OCI-LY1 (cell line): ENCODE data around the gene NPTX2.

ENCODE experiments used
- H2AFZ ChIP-seq: fragments of 200-600 bp; sonication (generic), shearing (Covaris generic); 2 replicates; pipeline ENCODE4 v1.6.0; 2014; ENCODE audit warnings: antibody characterized with exemption, mild to moderate bottlenecking, low read length
- H3F3A ChIP-seq: fragments of 200-600 bp; sonication (generic), shearing (Covaris generic); 2 replicates; pipeline ENCODE4 v1.6.0; 2014; ENCODE audit warnings: mild to moderate bottlenecking, antibody characterized with exemption, low read length, moderate library complexity; ENCODE audit not compliant: insufficient read depth
- H3K27ac ChIP-seq: fragments of 200-600 bp; sonication (generic); 2 replicates; pipeline ENCODE4 v1.5.1; 2014; ENCODE audit warnings: low read length, mixed run types, mild to moderate bottlenecking, low read depth; ENCODE audit not compliant: poor library complexity, severe bottlenecking
- H3K27me3 ChIP-seq: fragments of 200-600 bp; sonication (generic); 2 replicates; pipeline ENCODE4 v1.6.0; 2014; ENCODE audit warnings: antibody characterized with exemption, mild to moderate bottlenecking, low read length, moderate library complexity; ENCODE audit not compliant: insufficient read depth
- H3K36me3 ChIP-seq: fragments of 200-600 bp; sonication (generic); 2 replicates; pipeline ENCODE4 v1.6.1; 2014; ENCODE audit warnings: mild to moderate bottlenecking, antibody characterized with exemption, low read length, moderate library complexity, mixed read lengths; ENCODE audit not compliant: insufficient read depth
- H3K4me1 ChIP-seq: fragments of 200-600 bp; sonication (generic); 2 replicates; pipeline ENCODE4 v1.5.1; 2014; ENCODE audit warnings: mild to moderate bottlenecking, low read length, moderate library complexity; ENCODE audit not compliant: insufficient read depth, severe bottlenecking
- H3K4me2 ChIP-seq: fragments of 200-600 bp; sonication (generic), shearing (Covaris generic); 2 replicates; pipeline ENCODE4 v1.6.1; 2014; ENCODE audit warnings: low read length
- H3K4me3 ChIP-seq: fragments of 200-600 bp; sonication (generic); 2 replicates; pipeline ENCODE4 v1.5.1; 2014; ENCODE audit warnings: low read length, low read depth, mild to moderate bottlenecking, mixed read lengths; ENCODE audit not compliant: poor library complexity, severe bottlenecking
- H3K79me2 ChIP-seq: fragments of 200-600 bp; shearing (Covaris generic); 2 replicates; pipeline ENCODE4 v1.6.1; 2016; ENCODE audit warnings: mixed run types, low read length, mixed read lengths; ENCODE audit not compliant: insufficient read depth
- H3K9ac ChIP-seq: fragments of 200-600 bp; sonication (generic), shearing (Covaris generic); 2 replicates; pipeline ENCODE4 v1.6.1; 2014; ENCODE audit warnings: mild to moderate bottlenecking, low read length, mixed read lengths
- H3K9me2 ChIP-seq: fragments of 200-600 bp; sonication (generic), shearing (Covaris generic); 2 replicates; pipeline ENCODE4 v1.6.1; 2014; ENCODE audit warnings: low read depth, mild to moderate bottlenecking, low read length, mixed read lengths
- H3K9me3 ChIP-seq: fragments of 200-600 bp; shearing (Covaris generic); 2 replicates; pipeline ENCODE4 v1.6.1; 2014; ENCODE audit warnings: low read length, mixed read lengths
- H4K20me1 ChIP-seq: fragments of 200-600 bp; sonication (generic), shearing (Covaris generic); 2 replicates; pipeline ENCODE4 v1.6.0; 2016; ENCODE audit warnings: mild to moderate bottlenecking, low read length; ENCODE audit not compliant: insufficient read depth
- CTCF ChIP-seq: fragments of 200-600 bp; sonication (generic), shearing (Covaris generic); IDR thresholded peaks from 2 replicates; pipeline ENCODE4 v1.5.1; 2017; ENCODE audit warnings: mild to moderate bottlenecking, antibody characterized with exemption, low read length, moderate library complexity, mixed read lengths
- EZH2 ChIP-seq: fragments of 200-600 bp; sonication (generic), shearing (Covaris generic); IDR thresholded peaks from 2 replicates; pipeline ENCODE4 v1.8.0; 2017; ENCODE audit warnings: borderline replicate concordance, mixed run types, mild to moderate bottlenecking, antibody characterized with exemption, low read length, moderate library complexity, mixed read lengths

Gene NPTX2

GRCh38 chr7:98603399-98603788 is 13.7 kb upstream of the NPTX2 start:
- no peaks in the 10 kb centered on the region for H3K4me1 ChIP-seq
- H3K9ac ChIP-seq: no peak overlapping the region
- H4K20me1 ChIP-seq: no peaks in the 10 kb centered on the region
- no peaks in the 10 kb centered on the region for H3K9me2 ChIP-seq
- no peaks in the 10 kb centered on the region for H3F3A ChIP-seq
- H2AFZ ChIP-seq: no peak overlapping the region
- no peak overlapping the region for H3K4me3 ChIP-seq
- H3K79me2 ChIP-seq: no peaks in the 10 kb centered on the region
- peaks cover 8% of the 10 kb centered on the region; the same call in 1 of the 2 replicates for H3K9me3 ChIP-seq
- no peak for TF ChIP-seq CTCF
- no peak overlapping the region for H3K4me2 ChIP-seq
- H3K27me3 ChIP-seq: no peaks in the 10 kb centered on the region; the same call in none of the 2 replicates
- H3K27ac ChIP-seq: no peak overlapping the region
- no peaks in the 10 kb centered on the region for H3K36me3 ChIP-seq

- Histone ChIP-seq H3K4me2 (no peak overlapping the region), H3K36me3 (no peaks in the 10 kb centered on the region), H3K27me3 (no peaks in the 10 kb centered on the region), H3K79me2 (no peaks in the 10 kb centered on the region), H3K4me1 (peaks cover 3% of the 10 kb centered on the region), H3K27ac (no peak overlapping the region), H3K9me2 (no peaks in the 10 kb centered on the region), H3F3A (no peaks in the 10 kb centered on the region), H3K4me3 (no peak overlapping the region), H2AFZ (no peak overlapping the region), H4K20me1 (no peaks in the 10 kb centered on the region), H3K9ac (no peak overlapping the region), H3K9me3 (no peaks in the 10 kb centered on the region)
- TF ChIP-seq EZH2: no peak
- TF ChIP-seq CTCF: no peak
These were observed 3.3 kb upstream of the NPTX2 start for GRCh38 chr7:98613601-98614425.

- no peaks in the 10 kb centered on the region for H3K9me3 ChIP-seq
- no peaks in the 10 kb centered on the region for H3K36me3 ChIP-seq
- H2AFZ ChIP-seq: no peak overlapping the region
- no peak overlapping the region for H3K9ac ChIP-seq
- H3K9me2 ChIP-seq: no peaks in the 10 kb centered on the region
- H3K4me2 ChIP-seq: no peak overlapping the region
- no peaks in the 10 kb centered on the region for H4K20me1 ChIP-seq
- TF ChIP-seq CTCF: no peak
- TF ChIP-seq EZH2: no peak
- H3K4me1 ChIP-seq: peaks cover 12% of the 10 kb centered on the region
- H3F3A ChIP-seq: no peaks in the 10 kb centered on the region
- no peak overlapping the region for H3K27ac ChIP-seq
- no peak overlapping the region for H3K4me3 ChIP-seq
- H3K27me3 ChIP-seq: peaks cover 11% of the 10 kb centered on the region
- no peaks in the 10 kb centered on the region for H3K79me2 ChIP-seq
These were observed 569 bp upstream of the NPTX2 start for GRCh38 chr7:98616381-98617050.
